Measurements from ENCODE around the gene POT1. TPM values are rescaled to one million over a fixed set of nuclear protein-coding genes. Genes with fewer than 3 reads are reported as not detected.
A peak's percentile ranks its signal among the peaks of the same experiment; 100 is the strongest.

Gene POT1
- total and polyA plus RNA-seq, 2 experiments from 2014 or later, result 12.0 to 40.4 TPM

- TF ChIP-seq CREB1 (CRISPR knock-in tag; IDR thresholded peaks at IDR 0.05; ENCODE audit: low read depth) (no peak), JUNB (IDR thresholded peaks at IDR 0.05; ENCODE audit: unreplicated experiment) (no peak), STAT1 (IDR thresholded peaks at IDR 0.05; ENCODE audit: unreplicated experiment) (no peak), REST (IDR thresholded peaks at IDR 0.05; ENCODE audit: unreplicated experiment) (no peak), ETS1 (IDR thresholded peaks at IDR 0.05) (no peak), NANOG (IDR thresholded peaks at IDR 0.05; ENCODE audit: borderline replicate concordance) (no peak), ZNF331 (CRISPR knock-in tag; IDR thresholded peaks at IDR 0.05; ENCODE audit: low read depth) (no peak)
Measured at GRCh38 chr7:124801330-124801895, 128.2 kb downstream of the POT1 start (continued).

- H3K27me3 ChIP-seq (ENCODE audit: insufficient read depth), result no peaks in the 10 kb centered on the region
- H3F3A ChIP-seq (replicated peaks; ENCODE audit: low read depth), result no peaks in the 10 kb centered on the region
- no peaks in the 10 kb centered on the region for H3K27me3 Mint-ChIP-seq (ENCODE audit: insufficient read depth, low read depth, poor library complexity)
- DNase-seq (ENCODE audit: low spot score) (no peak), ATAC-seq (no peak)
- H3K4me1 Mint-ChIP-seq, result peaks cover 11% of the 10 kb centered on the region
- no peak overlapping the region for H3K4me3 Mint-ChIP-seq
- H3K79me2 ChIP-seq (replicated peaks; ENCODE audit: insufficient read depth), result no peaks in the 10 kb centered on the region
- H3K36me3 Mint-ChIP-seq (ENCODE audit: low read depth), result no peaks in the 10 kb centered on the region
- H3K4me2 ChIP-seq, result no peak overlapping the region
- H2AFZ ChIP-seq, result peak overlapping the region; percentile 39; the same call in 1 of the 2 replicates
- H3K36me3 ChIP-seq (ENCODE audit: insufficient read depth), result no peaks in the 10 kb centered on the region
- no peak overlapping the region for H3K27ac ChIP-seq (ENCODE audit: low read depth)
- H4K20me1 ChIP-seq (replicated peaks; ENCODE audit: insufficient read depth), result no peaks in the 10 kb centered on the region
- no peak overlapping the region for H3K27ac Mint-ChIP-seq
- no peaks in the 10 kb centered on the region for H3K9me2 ChIP-seq (ENCODE audit: insufficient read depth)
- H3K4me1 ChIP-seq (ENCODE audit: insufficient read depth), result peaks cover 8% of the 10 kb centered on the region; the same call in 1 of the 2 replicates
- H3K9me3 Mint-ChIP-seq, result no peaks in the 10 kb centered on the region; the same call in 2 of the 3 replicates
- no peak overlapping the region for H3K4me3 ChIP-seq
- TF ChIP-seq NANOG (IDR thresholded peaks at IDR 0.05; ENCODE audit: borderline replicate concordance), result no peak
- no peak for TF ChIP-seq EZH2 (IDR thresholded peaks at IDR 0.05; ENCODE audit: low read depth, unreplicated experiment)
- TF ChIP-seq ZNF462 (CRISPR knock-in tag; IDR thresholded peaks at IDR 0.05), result no peak
- no peak for TF ChIP-seq REST (IDR thresholded peaks at IDR 0.05; ENCODE audit: unreplicated experiment)
- no peak for TF ChIP-seq ZNF331 (CRISPR knock-in tag; IDR thresholded peaks at IDR 0.05; ENCODE audit: low read depth)
Measured at GRCh38 chr7:124800386-124800785, 129.2 kb downstream of the POT1 start.

Data from GM23338 (cell line).